ENCODE results near the gene CLSTN3.
"Not testable (repeated sequence)": the region's sequence is repeated elsewhere in the genome, so short reads cannot be mapped to it uniquely, and the experiment has no call there.

CLSTN3 gene

GRCh38 chr12:7103837-7104584 lies 26.2 kb upstream of the CLSTN3 start:
- no peak for DNase-seq (ENCODE audit: low read depth)

DNA sequence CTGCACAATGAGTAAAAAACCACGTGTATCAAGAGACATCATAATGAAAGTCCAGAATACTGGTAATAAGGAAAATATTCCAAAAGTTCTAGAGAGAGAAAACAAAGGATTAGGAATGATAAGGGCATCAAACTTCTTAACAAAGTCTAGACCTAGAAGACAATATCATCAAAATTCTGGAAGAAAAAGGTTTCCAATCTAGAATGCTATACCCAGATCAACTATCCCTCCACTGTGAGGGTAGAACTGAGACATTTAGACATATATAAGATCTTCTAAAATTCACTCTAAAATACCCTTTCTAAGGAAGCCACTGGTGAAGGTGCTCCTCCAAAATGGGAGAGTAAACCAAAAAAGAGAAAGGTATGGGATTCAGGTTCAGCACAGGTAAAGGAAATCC lies 24.1 kb upstream of the CLSTN3 start:
- DNase-seq (ENCODE audit: low read depth): no peak

- not testable (repeated sequence) for DNase-seq (ENCODE audit: low read depth)
These were observed 23.0 kb upstream of the CLSTN3 start for GRCh38 chr12:7107181-7107580.

- no peak for DNase-seq (ENCODE audit: low read depth)
These were observed 22.6 kb upstream of the CLSTN3 start for GRCh38 chr12:7107636-7108002.

DNA sequence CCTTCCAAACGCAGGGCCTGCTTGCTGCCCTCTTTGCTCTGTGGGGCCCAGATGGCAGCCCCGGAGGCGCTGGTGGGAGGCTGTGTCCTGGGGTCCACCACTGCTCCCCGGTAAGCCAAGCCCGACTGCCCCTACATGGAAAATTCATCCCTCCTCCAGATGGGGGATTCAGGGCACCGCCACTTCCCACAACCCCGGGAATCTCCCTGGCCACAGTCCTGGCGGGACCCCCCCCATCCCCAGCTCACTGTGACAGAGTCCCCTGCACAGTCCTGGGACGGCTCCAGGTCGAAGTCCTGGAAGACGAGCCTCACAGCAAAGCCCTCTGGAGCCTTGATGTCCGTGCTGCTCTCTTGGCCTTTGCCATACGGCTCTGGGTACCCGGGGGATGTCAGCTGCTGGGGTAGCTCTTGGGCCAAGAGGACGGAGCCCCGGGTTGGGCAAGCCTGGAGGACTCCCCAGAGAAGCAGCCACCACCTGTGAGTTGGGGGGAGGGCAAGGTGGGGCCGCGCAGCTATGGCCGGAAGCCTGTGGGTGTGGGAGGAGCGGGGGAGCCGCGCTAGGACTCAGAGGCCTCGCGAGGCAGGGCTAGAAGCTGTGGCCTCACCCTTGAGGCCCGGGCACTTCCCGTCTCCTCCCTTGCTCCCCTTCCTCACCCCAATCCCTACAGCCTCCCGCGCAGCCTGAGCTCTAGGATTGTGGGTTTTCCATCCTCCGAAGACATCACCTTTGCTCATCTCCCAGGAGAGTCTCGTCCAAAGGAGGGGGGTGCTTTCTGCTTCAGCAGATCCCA lies 22.0 kb upstream of the CLSTN3 start:
- DNase-seq (ENCODE audit: low read depth): no peak

- DNase-seq (ENCODE audit: low read depth): peak; percentile 68
These were observed 21.2 kb upstream of the CLSTN3 start, which contains the start of gene C1RL for GRCh38 chr12:7108796-7109571. TSS of gene C1RL (minus strand) at chr12:7109214. CDS start at chr12:7109180, 34 bp downstream.

DNA sequence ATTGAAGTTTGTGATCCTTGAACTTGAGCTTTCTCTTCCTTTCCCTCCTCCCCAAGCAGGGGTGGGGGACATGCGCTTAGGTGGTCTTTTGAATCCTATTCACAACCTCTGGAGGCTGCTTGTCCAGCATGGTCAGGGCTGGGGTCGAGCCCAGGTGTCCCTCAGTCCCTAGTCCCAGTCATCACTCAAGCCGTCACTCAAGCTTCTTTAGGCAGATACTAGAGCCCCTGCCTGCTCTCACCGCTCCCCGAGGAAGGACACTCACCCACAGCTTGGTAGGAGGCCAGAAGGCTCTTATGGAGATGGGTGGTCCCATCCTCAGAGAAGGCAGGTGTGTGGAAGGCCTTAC lies 20.6 kb upstream of the CLSTN3 start:
- no peak for DNase-seq (ENCODE audit: low read depth)

DNA sequence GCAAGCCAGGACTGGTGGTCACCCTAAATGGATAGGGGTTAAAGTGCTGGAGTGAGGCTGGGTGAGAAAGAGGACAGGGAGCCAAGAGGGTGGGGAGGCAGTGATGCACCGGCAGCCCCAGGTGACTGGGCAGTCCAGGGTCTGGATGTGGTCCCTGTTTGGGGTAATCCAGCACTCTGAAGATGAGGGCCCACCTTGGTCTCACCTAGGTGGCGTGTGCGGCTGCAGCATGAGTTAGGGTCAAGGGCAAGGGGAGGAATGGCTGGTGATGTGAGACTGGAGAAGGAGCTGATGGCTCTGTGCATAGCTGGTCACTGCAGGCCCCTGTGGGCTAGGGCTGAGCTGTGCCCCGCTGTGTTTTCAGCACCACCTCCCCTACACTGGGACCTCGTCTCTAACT lies 19.5 kb upstream of the CLSTN3 start:
- DNase-seq (ENCODE audit: low read depth): no peak

GRCh38 chr12:7112041-7112440 lies 18.1 kb upstream of the CLSTN3 start:
- DNase-seq (ENCODE audit: low read depth): no peak

- DNase-seq (ENCODE audit: low read depth): no peak
These were observed 16.7 kb upstream of the CLSTN3 start for GRCh38 chr12:7113389-7113871.

DNA sequence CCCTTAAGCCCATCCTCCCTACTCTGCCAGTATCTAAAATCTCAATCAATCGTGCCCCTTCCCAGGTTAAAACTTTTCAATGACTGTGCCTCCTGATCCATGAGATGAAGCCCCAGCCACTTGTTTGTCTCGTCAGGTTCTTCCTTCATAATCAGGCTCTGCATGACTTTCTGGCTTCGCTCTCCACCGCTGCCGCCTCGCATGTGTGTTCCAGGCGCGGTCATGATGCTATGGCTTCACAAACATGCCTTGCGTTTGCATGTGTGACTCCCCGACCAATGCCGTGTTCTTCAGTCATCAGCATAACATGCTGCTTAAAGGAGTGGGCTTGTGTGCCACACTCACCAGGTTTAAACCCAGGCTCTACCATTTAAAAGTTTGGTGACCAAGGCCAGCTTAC lies 16.2 kb upstream of the CLSTN3 start:
- DNase-seq (ENCODE audit: low read depth): no peak

DNA sequence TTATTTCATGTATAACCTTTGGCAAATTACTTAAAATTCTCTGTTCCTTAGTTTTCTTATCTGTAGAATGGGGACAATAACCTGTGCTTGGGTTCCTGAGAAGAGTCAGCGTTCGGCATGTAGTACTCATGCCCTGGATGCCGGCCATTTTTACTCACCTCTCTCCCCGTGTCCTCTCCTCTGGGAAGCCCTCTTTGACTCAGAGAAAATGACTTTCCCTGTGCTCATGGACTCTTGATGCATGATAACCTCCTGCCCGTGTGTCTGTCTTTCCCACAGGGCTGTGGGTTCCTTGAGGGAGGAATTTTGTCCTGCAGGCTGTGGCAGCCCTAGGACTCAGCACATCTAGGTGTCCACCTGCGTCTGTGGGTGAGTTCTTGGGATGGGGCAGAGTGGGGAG lies 15.3 kb upstream of the CLSTN3 start:
- DNase-seq (ENCODE audit: low read depth): no peak

GRCh38 chr12:7116196-7116595 lies 14.0 kb upstream of the CLSTN3 start:
- no peak for DNase-seq (ENCODE audit: low read depth)

DNA sequence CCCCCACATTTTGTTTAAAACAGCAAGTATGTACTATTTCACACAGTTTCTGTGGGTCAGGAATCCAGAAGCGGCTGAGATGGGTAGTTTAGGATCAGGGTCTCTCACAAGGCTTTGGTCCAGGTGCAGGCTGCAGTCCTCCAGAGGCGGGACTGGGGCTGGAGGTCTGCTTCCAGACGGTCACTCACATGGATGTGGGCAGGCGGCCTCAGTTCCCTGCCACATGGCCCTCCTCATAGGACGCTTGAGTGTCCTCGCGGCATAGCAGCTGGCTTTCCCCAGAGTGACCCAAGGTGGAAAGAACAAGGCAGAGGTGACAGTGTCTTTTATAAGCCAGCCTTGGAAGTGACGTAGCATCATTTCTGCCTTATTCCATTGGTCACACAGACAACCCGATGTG lies 13.3 kb upstream of the CLSTN3 start:
- DNase-seq (ENCODE audit: low read depth): no peak

GRCh38 chr12:7117670-7118069 lies 12.5 kb upstream of the CLSTN3 start:
- no peak for DNase-seq (ENCODE audit: low read depth)

- no peak for DNase-seq (ENCODE audit: low read depth)
These were observed 11.3 kb upstream of the CLSTN3 start for GRCh38 chr12:7118881-7119280.

- DNase-seq (ENCODE audit: low read depth): no peak
These were observed 10.0 kb upstream of the CLSTN3 start for GRCh38 chr12:7120166-7120565.

DNA sequence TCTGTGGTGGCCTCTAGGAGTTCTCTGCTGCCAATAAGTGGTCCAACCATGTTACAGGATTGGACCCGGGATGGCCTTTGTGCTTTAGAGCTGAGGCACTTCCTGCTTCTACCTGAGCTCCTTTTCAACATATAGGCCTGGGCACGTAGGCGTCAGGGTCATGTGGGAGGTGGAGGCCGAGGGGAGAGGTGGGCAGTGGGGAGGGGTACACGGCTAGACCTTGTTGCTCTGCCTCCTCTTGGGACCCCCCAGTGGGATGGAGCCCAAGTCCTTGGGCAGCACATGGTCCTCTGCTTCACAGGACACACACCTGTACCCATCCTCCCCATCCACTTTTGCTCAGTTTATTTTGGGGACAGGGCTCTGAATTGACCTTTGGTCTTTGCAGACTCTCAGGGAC lies 8.8 kb upstream of the CLSTN3 start:
- DNase-seq (ENCODE audit: low read depth): no peak

DNA sequence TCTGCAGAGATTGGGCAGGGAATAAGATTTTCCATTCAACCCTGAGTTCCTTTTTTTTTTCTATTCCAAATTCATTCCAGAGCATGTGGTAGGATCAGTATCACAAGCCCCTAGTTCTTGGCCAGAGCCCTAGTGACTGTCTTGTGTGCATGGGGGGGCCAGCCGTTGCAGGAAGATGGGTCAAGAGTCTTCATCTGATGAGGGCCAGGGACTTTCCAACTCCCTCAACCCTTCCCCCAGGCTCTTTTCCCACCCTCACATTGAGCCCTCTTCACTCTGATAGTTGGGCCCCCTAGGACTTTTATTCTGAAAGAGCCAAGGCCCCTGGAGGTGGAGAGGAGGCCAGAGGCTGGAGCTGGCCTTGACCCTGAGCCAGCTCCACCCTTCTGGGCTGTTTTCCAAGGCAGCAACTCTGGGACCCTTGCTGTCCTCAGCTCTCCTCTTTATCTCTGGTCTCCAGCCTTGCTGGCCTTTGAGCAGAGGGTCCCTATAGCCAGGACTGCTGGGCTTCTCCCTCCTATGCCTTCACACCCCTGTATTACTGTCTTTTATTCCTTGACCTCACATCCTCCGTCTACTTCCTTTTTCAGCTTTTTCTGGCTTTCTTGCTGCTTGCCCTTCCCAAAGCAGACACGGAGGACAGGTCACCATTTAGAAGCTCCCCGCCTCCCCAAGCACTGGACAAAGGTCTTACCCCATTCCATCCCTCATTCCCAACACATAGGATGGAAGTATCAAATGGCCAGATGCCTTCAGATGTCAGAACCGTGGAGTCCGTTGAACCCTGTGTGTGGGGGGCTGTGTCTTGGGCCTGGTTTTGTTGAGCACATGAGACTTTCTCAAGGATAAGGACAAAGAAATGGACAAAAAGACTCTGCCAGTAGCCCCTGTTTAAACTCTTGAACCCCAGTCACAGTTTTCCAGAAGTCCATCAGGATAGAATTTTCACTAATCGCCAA lies 7.1 kb upstream of the CLSTN3 start:
- no peak for DNase-seq (ENCODE audit: low read depth)

DNA sequence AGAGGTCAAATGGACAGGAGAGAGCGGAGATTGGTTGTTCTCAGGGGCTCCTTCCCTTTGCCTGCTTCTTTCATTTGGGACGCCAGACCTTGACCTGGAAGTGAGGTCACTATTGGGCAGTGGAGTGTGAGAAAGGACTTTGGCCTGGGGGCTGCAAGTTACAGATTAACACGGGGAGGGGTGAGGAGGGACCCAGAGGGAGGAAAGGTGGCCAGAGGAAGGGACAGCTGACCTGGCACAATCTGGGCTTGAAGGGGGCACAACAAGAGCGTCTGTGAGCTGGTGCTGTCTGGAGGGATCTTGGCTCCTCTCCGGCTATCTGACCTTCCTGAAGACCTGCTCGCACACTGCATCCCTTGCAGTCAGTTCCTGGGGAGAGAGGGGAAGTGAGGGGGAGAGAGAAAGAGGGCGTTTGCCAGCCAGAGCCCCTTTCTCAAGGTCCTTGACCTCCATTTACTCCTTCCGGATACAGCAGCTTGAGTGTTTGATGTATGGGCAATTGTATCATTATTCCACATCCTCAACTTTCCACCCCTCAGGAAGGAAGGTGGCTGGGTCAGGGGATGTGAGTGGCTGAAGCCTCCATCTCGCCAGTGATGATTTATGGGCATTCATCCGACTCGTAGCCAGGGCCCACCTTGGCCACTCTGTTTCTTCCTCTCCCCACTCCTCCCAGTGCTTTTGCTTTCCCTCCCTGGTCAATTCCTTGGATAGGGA lies 6.2 kb upstream of the CLSTN3 start:
- DNase-seq (ENCODE audit: low read depth): no peak
